GM18520 (cell line): ENCODE measurements around the gene ARCN1.

Experiments
- ATAC-seq: cut with Tn5 transposase; IDR thresholded peaks from one replicate; pipeline ENCODE4 v1.9.1; 2021; ENCODE audit not compliant: unreplicated experiment

ARCN1 gene

GRCh38 chr11:118619444-118620197 is 47.4 kb downstream of the ARCN1 start:
- no peak for ATAC-seq

- no peak for ATAC-seq
These were observed 48.4 kb downstream of the ARCN1 start for GRCh38 chr11:118620529-118621070.

GRCh38 chr11:118621071-118621783 is 49.0 kb downstream of the ARCN1 start:
- ATAC-seq = no peak

- ATAC-seq = no peak
These were observed 49.7 kb downstream of the ARCN1 start for GRCh38 chr11:118621784-118622375.

GRCh38 chr11:118622376-118623268 is 50.4 kb downstream of the ARCN1 start:
- no peak for ATAC-seq

- no peak for ATAC-seq
These were observed 51.1 kb downstream of the ARCN1 start for GRCh38 chr11:118623269-118623655.

GRCh38 chr11:118625036-118625690 is 53.0 kb downstream of the ARCN1 start:
- no peak for ATAC-seq

GRCh38 chr11:118625976-118626375 is 53.8 kb downstream of the ARCN1 start:
- no peak for ATAC-seq

- no peak for ATAC-seq
These were observed 55.4 kb downstream of the ARCN1 start for GRCh38 chr11:118627566-118627965.

- ATAC-seq = no peak
These were observed 55.8 kb downstream of the ARCN1 start for GRCh38 chr11:118628031-118628430.

- ATAC-seq = no peak
These were observed 56.2 kb downstream of the ARCN1 start for GRCh38 chr11:118628432-118628831.

- ATAC-seq = no peak
These were observed 56.8 kb downstream of the ARCN1 start for GRCh38 chr11:118628861-118629549.

GRCh38 chr11:118629761-118630661 is 57.8 kb downstream of the ARCN1 start:
- ATAC-seq = no peak

- no peak for ATAC-seq
These were observed 59.1 kb downstream of the ARCN1 start for GRCh38 chr11:118631142-118631909.

- no peak for ATAC-seq
These were observed 60.5 kb downstream of the ARCN1 start for GRCh38 chr11:118632577-118633318.

GRCh38 chr11:118633319-118633690 is 61.1 kb downstream of the ARCN1 start:
- ATAC-seq = no peak

- no peak for ATAC-seq
These were observed 61.8 kb downstream of the ARCN1 start for GRCh38 chr11:118633979-118634378.
